GM18858 (cell line): Measurements from ENCODE around the gene PSMB1.
"Not testable (repeated sequence)": the region's sequence is repeated elsewhere in the genome, so short reads cannot be mapped to it uniquely, and the experiment has no call there.

ENCODE experiments used
- ATAC-seq: cut with Tn5 transposase; IDR thresholded peaks from one replicate; pipeline ENCODE4 v1.9.1; 2021; ENCODE audit not compliant: unreplicated experiment

The PSMB1 gene

DNA sequence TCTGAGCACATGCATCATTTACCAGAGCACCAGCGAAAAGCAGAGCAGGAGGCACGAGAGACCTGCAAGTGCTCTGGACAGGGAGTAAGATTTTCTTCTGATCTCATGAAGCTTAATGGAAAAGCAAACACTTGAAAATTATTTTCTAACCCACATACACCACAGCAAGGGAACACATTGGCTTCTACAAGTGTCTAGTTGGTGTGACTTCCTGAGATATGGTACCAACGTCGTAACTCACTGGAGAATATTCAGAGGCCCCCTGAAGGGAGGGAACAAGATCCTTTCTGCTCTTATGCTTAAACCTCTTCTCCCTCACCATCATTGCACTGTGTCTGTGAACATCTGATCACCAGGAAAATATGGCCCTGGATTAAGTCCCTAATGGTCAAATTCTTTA is 48.6 kb downstream of the PSMB1 start:
- no peak for ATAC-seq

DNA sequence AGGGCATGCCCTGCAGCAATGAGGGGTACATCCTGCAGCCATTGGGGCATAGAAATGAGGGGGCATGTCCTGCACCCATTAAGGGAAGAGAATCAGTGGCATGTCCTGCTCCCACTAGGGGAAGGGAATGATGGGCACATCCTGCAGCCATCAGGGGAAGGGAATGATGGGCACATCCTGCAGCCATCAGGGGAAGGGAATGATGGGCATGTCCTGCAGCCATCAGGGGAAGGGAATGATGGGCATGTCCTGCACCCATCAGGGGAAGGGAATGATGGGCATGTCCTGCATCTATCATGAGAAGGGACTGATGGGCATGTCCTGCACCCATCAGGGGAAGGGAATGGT is 49.7 kb downstream of the PSMB1 start:
- no peak for ATAC-seq

DNA sequence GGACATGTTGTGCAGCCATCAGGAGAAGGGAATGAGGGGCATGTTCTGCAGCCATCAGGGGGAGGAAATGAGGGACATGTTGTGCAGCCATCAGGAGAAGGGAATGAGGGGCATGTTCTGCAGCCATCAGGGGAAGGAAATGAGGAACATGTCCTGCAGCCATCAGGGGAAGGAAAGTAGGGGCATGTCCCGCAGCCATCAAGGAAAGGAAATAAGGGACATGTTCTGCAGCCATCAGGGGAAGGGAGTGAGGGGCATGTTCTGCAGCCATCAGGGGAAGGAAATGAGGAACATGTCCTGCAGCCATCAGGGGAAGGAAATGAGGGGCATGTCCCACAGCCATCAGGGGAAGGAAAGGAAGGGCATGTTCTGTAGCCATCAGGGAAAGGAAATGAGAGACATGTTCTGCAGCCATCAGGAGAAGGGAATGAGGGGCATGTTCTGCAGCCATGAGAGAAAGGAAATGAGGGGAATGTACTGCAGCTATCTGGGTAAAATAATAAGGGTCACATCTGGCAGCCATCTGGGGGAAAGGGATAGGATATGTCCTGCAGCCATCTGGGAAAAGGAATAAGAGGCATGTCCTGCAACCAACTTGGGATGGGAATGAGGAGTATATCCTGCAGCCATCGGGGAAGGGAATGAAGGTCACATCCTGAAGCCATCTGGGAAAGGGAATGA is 50.2 kb downstream of the PSMB1 start:
- not testable (repeated sequence) for ATAC-seq

DNA sequence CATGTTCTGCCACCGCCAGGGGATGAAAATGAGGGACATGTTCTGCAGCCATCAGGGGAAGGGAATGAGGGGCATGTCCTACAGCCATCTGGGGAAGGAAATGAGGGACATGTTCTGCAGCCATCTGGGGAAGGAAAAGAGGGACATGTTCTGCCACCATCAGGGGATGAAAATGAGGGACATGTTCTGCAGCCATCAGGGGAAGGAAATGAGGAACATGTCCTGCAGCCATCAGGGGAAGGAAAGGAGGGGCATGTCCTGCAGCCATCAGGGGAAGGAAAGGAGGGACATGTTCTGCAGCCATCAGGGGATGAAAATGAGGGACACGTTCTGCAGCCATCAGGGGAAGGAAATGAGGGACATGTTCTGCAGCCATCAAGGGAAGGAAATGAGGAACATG is 50.8 kb downstream of the PSMB1 start:
- not testable (repeated sequence) for ATAC-seq

DNA sequence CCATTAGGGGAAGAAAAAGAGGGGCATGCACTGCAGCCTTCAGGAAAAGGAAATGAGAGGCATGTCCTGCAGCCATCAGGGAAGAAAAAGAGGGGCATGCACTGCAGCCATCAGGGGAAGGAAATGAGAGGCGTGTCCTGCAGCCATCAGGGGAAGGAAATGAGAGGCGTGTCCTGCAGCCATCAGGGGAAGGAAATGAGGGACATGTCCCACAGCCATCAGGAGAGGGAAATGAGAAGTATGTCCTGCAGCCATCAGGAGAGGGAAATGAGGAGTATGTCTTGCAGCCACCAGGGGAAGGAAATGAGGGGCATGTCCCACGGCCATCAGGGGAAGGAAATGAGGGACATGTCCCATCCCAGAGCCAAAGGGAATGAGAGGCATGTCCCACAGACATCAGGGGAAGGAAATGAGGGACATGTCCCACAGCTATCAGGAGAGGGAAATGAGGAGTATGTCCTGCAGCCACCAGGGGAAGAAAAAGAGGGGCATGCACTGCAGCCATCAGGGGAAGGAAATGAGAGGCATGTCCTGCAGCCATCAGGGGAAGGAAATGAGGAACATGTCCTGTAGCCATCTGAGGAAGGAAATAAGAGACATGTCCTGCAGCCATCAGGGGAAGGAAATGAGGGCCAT is 52.0 kb downstream of the PSMB1 start:
- ATAC-seq, result no peak

DNA sequence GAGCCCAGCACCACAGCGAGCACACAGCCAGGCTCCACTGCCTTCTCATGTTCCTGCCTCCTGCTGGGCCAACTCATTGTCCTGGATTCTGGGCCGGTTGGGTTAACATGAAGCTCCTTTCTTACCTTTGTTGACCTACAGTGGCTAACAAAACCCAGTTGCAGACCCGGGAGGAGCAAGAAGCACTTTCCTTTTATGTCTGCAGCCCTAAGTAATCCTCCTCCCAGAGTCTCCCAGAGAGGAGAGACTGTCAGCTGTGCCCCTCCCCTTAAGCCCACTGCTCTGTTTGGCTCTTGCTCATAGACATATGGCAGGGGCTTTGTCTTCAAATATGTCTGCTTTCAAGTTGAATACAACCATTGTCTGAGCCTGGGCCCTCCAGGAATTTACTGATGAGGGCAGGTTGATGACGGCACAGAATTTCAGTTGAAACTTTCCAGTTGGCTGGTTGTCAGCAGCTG is 55.2 kb downstream of the PSMB1 start:
- no peak for ATAC-seq

DNA sequence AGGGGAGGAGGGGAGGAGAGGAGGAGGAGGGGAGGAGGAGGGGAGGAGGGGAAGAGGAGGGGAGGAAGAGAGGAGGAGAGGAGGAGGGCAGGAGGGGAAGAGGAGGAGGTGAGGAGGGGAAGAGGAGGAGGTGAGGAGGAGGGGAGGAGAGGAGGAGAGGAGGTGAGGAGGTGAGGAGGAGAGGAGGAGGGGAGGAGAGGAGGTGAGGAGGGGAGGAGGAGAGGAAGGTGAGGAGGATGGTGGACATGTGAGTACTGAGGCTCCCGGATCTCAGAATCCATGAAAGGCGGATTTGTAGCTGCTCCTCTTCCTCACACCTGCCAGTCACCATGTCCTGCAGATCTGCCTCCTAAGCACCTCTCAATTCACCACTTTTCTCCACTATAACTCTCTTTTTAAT is 59.8 kb downstream of the PSMB1 start:
- no peak for ATAC-seq

DNA sequence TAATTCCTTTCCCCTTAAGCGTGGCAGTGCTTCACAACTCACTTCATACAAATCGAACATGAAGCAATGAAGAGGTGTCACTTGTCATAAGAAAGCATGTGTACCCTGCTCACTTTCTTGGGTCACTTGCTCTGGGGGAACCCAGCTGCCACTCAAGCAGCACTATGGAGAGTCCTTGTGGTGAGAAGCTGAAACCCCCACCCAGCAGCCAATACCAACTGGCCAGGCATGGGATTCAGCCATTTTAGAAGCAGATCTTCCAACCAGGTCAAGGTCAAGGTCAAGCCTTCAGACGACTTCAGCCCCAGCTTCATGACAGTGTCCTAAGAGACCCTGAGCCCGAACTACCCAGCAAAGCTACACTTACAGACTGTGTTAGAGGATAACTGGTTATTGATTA is 62.8 kb downstream of the PSMB1 start:
- ATAC-seq, result no peak

DNA sequence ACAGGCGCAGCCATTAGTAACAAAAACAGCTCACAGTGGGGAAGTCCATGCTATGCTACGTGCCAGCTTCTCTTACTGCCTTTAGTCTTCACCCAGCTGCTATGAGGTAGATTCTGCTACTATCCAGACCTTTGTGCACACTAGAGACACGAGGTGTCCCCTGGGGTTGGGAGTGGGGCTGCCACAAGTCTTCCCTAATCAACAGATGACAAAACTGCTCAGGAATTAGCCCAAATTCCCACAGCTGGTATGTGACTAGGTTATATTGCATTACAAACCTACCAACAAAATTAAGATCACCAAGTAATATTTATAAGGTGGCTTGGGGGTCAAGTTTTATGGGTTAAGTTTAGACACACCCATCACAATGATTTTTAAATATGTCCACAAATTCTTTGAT is 63.3 kb downstream of the PSMB1 start:
- no peak for ATAC-seq

DNA sequence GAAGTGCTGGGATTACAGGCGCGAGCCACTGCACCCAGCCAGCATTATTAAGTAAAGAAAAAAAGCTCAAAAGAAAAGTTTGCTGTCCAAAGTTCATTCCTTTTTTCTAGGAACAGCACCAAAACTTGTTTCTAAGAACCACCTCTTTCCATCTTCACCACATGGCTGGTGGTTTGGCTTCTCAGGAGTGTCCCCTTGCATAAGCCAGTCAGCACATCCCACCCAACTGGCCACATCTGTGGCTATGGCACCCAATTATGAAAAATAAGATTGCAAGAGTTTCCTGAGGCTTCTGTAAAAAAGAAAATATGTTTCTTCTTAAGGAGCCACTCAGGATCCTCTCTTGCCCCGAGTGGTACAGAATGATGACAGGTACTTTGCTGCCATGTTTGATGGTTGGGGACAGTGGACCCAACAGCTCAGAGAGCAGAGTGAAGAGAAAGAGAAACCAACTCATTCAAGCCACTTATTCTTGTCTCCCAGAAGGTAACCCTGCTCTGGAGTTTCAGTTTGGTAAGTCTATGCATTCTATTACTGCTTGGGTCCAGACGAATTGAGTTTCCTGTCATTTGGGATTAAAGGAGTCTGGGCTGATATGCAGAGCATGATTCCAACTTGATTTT is 65.3 kb downstream of the PSMB1 start:
- ATAC-seq, result no peak

DNA sequence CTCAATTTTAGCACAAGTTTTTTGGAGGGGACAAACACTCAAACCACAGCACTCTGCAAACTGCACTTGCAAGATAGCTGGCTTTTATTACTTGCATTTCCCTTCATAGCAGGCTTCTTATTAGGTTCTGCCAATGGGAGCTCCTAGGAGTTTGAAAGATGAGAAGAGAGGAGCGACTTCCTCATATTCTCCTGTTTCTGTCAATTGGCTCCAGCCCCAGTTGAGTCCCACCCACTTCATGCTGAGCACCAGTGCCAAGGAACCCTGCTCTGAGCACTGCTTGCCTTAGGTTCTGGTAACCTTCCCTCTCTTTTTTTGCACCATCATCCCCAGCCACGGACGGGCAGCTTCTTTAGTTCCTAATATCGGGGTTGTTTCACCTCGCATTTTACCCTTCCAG is 67.9 kb downstream of the PSMB1 start:
- no peak for ATAC-seq
